NT2/D1 (cell line): ENCODE data around the gene RGSL1.

Experiments used
- SUZ12 ChIP-seq: IDR thresholded peaks from 2 replicates; pipeline ENCODE4 v1.6.1; 2011; ENCODE audit not compliant: insufficient read length, insufficient read depth; ENCODE audit errors: extremely low read depth
- YY1 ChIP-seq: IDR thresholded peaks from 2 replicates; pipeline ENCODE4 v1.6.1; 2011; ENCODE audit not compliant: insufficient read length, insufficient read depth
- ZNF274 ChIP-seq: IDR thresholded peaks from 2 replicates; pipeline ENCODE4 v1.6.1; 2011; ENCODE audit warnings: mild to moderate bottlenecking, low read depth, low read length

DNA sequence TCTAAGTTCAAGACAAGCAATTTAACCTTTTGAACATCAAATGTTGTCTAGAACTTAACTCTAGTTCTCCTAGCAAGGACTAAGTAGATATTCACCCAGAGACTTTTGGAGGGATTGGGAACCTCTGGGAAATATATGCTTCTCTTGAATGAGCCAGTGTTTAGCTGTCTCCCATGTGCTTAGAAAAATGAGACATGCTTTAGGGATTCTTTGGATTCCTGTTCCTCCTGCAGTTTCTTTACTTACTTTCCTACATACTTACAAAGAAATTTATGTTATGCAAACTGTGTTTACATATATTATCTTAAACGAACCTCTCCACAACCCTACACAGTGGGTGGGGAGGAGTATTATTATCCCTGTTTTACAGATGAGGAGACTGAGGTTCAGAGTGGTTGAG, 99.9 kb downstream of the RGSL1 start:
- TF ChIP-seq SUZ12 (no peak), ZNF274 (no peak), YY1 (no peak)
